Retinal pigment epithelial cell (primary cell): ENCODE measurements around the gene SUN5.

Experiments
- DNase-seq: peaks from one replicate; pipeline ENCODE4 v3.0.0-alpha.2; 2010; ENCODE audit warnings: low read depth
- H3K4me3 ChIP-seq: 2 replicates; pipeline ENCODE4 v1.5.1; 2011; ENCODE audit warnings: mild to moderate bottlenecking, low read length, control low read depth, moderate library complexity
- TF ChIP-seq, protein P1 (sequence below): conservative IDR thresholded peaks from 2 replicates; pipeline ENCODE4 v1.5.1; 2011; ENCODE audit warnings: low read depth, low read length, control low read depth, inconsistent platforms

The SUN5 gene

DNA sequence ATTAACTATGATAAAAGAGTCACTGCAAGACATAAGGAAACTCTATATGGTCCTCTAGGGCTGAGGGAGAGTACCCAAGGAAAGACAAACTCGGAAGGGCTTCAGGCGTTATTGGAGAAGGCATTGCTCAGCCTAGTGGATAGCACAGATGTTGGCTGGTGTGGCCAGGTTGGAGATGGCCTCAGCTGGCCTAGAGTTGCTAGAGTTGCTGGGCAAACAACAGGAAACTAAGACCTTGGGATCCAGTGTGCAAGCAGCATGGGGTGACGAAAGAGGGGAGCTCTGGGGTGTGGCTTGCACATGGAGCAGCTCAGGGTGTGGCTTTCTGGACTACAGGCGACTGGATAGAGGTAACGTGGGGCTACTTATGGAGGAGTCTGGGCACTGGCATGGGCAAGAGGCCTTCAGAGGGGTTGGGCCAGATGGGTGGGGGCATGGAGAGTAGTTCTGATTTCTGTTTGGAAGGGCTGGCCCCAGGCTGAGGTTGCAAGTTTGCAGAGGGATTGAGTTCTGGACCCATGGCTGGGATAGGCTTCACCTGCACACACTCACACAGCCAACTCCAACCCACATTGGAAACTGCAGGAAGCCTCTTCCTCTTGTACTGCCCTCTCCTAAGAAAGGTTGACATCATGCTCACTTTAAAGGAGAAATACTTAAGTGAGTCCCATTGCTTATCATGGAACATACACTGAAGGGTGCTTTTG is 22.0 kb upstream of the SUN5 start:
- H3K4me3 ChIP-seq: no peak overlapping the region
- TF ChIP-seq, protein P1, sequence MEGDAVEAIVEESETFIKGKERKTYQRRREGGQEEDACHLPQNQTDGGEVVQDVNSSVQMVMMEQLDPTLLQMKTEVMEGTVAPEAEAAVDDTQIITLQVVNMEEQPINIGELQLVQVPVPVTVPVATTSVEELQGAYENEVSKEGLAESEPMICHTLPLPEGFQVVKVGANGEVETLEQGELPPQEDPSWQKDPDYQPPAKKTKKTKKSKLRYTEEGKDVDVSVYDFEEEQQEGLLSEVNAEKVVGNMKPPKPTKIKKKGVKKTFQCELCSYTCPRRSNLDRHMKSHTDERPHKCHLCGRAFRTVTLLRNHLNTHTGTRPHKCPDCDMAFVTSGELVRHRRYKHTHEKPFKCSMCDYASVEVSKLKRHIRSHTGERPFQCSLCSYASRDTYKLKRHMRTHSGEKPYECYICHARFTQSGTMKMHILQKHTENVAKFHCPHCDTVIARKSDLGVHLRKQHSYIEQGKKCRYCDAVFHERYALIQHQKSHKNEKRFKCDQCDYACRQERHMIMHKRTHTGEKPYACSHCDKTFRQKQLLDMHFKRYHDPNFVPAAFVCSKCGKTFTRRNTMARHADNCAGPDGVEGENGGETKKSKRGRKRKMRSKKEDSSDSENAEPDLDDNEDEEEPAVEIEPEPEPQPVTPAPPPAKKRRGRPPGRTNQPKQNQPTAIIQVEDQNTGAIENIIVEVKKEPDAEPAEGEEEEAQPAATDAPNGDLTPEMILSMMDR: no peak
- DNase-seq: no peak

DNA sequence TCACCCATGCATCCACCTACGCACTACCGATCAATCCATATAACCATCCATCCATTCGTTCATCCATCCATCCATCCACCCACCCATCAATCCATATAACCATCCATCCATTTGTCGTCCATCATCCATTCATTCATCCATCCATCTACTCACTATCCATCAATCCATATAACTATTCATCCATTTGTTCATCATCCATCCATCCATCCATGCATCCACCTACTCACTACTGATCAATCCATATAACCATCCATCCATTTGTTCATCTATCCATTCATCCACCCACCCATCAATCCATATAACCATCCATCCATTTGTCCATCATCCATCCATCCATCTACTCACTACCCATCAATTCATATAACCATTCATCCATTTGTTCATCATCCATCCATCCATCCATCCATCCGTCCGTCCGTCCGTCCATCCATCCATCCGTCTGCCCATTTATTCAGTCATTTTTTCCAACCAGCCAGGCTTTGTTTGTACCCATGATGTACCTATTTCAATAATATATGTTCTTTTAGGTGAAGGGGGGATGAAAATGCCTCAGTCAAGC is 21.2 kb upstream of the SUN5 start:
- H3K4me3 ChIP-seq: no peak overlapping the region
- DNase-seq: no peak
- TF ChIP-seq, protein P1: no peak

DNA sequence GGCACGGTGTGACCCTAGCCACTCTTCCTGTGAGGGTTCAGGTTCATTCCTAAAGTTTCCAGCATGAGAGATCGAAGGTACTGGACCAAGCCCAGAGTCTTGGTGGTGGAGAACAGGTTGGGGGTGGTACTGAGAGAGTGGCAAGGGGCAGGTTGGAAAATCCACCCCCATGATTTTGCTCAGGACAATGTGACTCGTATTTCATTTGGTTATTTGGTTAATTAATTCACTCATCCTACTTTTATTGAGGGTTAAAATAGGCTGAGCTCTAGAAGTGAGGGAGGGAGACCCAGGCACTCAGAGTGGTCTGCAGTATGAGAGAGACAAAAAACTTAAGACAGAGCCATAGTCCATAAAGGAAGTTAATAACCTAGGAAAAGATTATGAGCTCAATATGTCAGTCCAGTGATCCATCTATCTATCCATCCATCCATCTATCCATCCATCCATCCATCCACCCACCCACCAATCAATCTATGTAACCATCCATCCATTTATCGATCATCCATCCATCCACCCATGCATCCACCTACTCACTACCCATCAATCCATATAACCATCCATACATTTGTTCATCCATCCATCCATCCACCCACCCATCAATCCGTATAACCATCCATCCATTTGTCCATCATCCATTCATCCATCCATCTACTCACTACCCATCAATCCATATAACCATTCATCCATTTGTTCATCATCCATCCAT is 20.5 kb upstream of the SUN5 start:
- H3K4me3 ChIP-seq: no peak overlapping the region
- no peak for DNase-seq
- TF ChIP-seq, protein P1: no peak

DNA sequence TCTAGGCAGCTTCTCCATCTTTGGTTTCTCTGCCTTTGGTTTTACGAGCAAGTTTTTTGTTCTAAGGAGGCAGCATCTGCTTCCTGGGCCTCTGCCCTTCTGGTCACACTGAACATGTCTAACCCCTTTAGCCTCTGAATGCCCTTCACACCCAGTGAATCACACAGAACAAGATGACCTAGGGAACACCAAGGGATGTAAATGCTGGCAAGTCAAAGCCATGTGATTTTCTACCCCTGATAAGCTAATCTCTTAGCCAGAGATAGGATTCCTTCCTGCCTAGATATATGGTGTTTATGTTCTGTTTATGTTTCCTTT is 20.0 kb upstream of the SUN5 start:
- no peak for DNase-seq
- TF ChIP-seq, protein P1: no peak
- H3K4me3 ChIP-seq: no peak overlapping the region

DNA sequence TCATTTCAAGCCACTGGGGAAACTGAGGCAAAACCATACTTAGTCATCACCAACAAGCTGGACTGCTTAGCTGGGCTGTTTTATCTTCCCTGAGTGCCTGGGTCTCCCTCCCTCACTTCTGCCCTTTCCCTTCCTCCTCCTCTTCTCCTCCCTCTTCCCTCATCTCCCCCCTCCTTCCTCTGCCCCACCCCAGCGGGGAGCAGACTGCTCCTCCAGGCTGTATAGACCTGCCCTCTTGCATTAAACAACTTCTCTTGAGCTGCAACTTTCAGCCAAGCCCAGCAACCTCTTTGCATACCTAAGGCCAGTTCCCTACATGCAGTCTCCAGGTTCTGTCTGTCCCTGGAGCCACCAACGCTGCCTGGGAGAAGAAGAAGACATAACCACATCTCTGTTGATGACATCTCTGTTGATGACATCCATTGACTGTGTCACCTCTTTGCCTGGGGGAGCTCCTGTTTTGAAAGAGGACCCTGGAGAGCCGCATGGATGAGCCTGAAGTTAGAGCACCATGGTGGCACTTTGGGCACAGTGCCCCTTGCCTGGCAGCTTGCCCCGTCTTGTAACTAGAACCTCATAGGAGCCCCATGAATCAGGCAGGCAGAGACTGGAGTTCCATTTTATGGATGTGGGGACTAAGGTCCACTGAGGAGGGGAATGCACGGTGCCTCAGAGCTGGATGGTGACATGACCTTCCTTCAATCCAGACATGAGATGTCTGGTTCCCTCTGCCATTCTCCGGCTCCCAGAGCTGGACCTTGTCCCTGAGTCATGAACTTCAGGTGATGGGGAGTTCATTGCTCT is 19.4 kb upstream of the SUN5 start:
- no peak overlapping the region for H3K4me3 ChIP-seq
- DNase-seq: no peak
- TF ChIP-seq, protein P1: no peak

- TF ChIP-seq, protein P1: no peak
- no peak for DNase-seq
- no peak overlapping the region for H3K4me3 ChIP-seq
Observed at GRCh38 chr20:33022694-33023438, 18.6 kb upstream of the SUN5 start.
